Body of pancreas (tissue), 4 donors: ENCODE results near the gene GRN.

Experiments
- CTCF ChIP-seq, 7 experiments: fragments of 450-650 bp in 4 of 7; fragments of 200-600 bp in 3 of 7; sonication (generic) in 3 of 7; IDR thresholded peaks; one replicate each; pipeline ENCODE4 v1.5.1; 2016 to 2019; ENCODE audit warnings: antibody characterized with exemption in 7 of 7
- POLR2A ChIP-seq, 3 donors: fragments of 450-650 bp; IDR thresholded peaks; one replicate each; pipeline ENCODE4 v1.6.1; 2016; ENCODE audit warnings: antibody characterized with exemption in 3 of 3, mild to moderate bottlenecking in 2 of 3

- TF ChIP-seq CTCF (IDR thresholded peaks at IDR 0.05): no peak
- peak in 1 of 3 donors; percentile 30 for TF ChIP-seq POLR2A (IDR thresholded peaks at IDR 0.05)
Observed at GRCh38 chr17:44308320-44308818, 36.7 kb upstream of the GRN start, which contains the start of gene RUNDC3A.
